Measurements from ENCODE around the gene FBF1.

FBF1 gene

DNA sequence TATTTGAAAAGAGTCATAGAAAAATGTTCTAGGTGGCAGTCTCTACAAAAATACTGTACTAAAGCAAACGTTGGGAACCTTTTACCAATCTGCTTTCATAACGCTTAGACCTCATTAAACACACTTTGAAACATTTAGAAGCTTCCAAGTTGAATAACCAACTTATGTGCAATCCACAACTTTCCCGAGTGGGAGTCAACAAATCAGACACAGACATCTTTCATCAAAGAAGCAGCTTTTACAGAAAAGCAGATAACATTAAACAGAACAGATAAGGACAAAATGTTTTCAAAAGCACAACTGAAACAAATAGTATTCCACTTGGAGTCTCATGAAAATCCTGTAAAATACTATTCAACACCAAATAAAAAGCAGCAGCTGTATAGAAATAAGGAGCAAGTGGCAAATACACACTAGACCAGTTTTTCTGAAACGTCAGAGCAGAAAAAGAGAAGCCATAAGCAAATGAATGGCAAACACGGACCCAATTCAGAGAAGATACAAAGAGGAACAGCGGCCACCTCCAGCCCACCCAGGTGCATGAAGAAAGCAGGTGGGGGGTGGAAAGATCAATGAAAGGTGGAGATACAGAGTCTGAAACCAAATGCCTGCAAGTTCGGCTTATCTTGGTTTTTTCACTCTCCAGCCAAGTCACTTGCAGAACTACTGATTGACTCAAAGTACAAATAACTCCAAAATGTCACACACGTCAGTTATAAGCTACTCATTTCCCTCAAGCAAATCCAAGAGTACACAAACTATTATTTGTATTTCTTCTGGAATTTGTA lies 18.4 kb upstream of the FBF1 start:
- in situ Hi-C loops (cut with MboI; ENCODE audit: low sequenced_read_pairs): no loop called here

DNA sequence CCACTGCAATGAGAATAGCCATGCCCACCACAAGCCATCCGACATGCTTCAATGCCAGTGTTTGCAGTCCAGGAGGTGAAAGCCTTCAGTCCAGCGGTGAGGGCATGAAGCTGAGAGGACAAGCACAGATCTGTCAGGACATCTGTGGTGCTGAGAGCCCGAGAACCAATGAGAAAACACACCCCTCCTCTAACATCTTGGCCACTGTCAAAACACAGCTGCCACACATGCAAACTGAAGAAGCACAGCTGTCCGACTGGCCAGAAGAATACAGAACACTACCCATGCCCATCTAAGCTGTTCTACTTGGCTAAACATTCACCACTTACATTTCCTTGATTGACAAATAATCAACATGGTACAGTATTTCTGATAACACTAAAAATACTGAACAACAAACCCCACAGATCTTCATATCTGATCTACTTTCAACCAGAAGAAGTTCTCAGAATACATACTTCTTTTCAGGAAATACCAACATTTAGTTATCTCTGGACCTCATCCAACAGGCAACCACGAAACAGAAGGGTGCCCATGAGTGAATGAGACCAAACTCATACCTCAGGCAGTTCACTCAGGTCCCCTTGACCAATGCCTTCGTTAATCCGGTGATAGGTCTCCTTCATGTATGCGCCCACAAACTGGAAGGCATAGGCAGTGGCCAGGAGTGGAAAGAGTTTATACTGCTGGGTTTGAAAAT lies 10.2 kb upstream of the FBF1 start:
- in situ Hi-C loops (cut with MboI; ENCODE audit: low sequenced_read_pairs): no loop called here

DNA sequence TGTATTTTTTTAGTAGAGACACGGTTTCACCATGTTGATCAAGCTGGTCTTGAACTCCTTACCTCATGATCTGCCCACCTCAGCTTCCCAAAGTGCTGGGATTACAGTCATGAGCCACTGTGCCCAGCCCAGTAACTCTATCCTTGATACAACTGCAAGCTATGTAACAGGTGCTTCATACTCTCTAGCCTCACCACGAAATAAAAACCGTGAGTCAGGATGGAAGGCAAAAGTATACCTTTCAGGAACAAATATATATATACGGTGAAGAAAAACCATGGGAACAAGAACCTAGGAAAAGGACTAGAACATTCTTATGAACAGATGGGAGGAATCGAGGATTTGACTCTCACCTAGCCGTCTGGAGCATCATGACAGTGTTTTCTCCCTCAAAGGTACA lies 9.6 kb upstream of the FBF1 start:
- in situ Hi-C loops (cut with MboI; ENCODE audit: low sequenced_read_pairs): no loop called here

DNA sequence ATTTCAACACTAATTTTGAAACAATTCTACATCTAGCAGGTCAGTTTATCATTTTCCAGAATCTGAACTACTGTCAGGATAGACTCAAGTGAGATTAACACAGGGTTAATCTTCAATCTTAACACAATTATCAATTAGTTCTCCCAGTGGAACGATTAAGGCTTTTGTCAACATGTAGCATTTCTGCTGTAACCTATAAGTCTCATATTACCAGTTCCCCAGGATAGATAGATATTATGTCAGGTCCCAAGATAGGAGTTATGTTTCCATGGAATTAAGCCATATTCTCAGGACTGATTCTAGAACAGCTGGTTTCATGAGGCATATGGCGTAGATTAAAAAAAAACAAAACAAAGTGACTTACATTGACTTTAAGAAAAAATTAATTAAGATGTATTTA lies 4.4 kb upstream of the FBF1 start:
- in situ Hi-C loops (cut with MboI; ENCODE audit: low sequenced_read_pairs): no loop called here

DNA sequence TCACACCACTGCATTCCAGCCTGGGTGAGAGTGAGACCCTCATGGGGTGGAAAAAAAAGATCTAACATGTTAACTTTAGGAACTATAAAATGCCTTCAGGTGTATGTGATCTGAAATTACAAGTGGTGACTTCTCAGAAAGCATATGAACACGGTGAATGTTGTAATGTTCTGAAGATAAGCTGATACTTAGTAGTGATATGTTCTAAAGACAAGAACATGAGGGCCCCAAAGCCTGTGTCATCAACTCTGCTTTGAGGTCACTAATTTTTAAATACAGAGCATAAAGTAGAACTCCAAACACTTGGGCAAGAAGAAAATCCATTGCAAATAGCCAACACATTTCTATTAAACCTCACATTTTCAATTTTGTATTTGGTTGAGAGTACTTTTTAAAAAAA lies 2.6 kb upstream of the FBF1 start:
- in situ Hi-C loops (cut with MboI; ENCODE audit: low sequenced_read_pairs): no loop called here

DNA sequence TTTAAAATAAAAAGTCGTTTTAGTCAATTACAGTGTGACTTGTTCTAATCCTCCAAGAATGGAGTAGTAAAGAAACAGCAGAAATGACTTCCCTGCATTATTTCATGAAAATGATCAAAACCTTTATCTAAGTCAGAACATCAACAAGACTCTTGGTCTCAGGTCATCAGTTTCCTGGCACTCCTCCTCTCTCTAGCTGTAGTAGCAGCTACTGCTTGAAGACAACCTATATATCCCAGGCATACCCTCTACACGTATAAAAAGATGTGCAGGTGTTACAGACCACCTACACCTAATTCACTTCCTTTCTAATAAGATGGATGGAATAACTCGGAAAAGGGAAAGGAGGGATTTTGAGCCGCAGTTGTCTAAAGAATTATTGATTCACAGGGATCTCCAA lies 1.6 kb upstream of the FBF1 start:
- in situ Hi-C loops (cut with MboI; ENCODE audit: low sequenced_read_pairs): no loop called here

DNA sequence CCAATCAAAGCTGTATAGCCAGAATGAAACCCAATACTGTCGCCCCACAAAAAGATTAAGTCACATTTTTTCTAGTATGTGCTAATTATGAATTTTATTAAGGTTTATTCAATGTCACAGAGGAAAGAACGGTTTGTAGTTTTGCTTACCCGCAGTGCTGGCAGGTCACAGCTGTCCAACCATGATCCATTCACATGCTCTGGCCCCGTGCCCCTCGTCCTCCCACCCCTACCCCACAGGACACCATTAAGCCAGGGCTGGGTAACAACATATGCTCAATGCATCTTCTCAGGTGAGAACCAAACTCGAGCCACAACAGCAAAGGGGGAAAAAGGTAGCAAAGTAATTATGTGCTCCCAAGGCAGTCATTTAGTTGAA lies 589 bp upstream of the FBF1 start:
- in situ Hi-C loops (cut with MboI; ENCODE audit: low sequenced_read_pairs): no loop called here

DNA sequence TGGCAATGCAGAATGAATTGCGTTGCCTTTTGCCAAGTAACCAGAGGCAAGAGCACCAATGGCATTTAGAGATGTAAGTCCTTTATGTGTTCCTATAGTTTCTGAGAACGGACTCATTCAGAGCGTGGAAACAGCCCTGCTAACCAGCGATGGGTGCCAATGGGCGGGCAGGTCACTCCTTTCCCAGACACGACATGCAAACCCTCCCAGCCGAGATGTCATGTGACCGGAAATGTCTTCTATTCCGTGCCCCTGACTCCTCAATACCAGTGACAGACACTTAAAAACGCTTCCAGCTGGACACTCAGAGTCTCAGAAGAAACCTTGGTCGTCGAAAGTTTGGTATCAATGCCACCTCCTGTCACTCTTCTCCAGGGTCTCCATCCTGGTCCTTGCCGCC lies 3.2 kb downstream of the FBF1 start:
- in situ Hi-C loops (cut with MboI; ENCODE audit: low sequenced_read_pairs): no loop called here

DNA sequence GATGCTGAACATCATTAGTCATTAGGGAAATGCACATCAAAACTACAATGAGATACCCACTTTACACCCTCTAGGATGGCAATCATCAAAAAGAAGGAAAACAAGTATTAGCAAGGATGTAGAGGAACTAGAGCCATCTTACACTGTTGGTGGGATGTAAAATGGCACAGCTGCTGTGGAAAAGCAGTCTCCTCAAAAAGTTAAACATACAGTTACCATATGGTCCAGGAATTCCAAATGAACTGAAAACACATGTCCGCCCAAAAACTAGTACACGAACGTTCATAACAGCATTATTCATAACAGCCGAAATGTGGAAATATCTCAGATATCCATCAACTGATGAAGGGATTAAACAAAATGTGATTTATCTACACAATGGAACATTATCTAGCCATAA lies 7.0 kb downstream of the FBF1 start:
- in situ Hi-C loops (cut with MboI; ENCODE audit: low sequenced_read_pairs): no loop called here

DNA sequence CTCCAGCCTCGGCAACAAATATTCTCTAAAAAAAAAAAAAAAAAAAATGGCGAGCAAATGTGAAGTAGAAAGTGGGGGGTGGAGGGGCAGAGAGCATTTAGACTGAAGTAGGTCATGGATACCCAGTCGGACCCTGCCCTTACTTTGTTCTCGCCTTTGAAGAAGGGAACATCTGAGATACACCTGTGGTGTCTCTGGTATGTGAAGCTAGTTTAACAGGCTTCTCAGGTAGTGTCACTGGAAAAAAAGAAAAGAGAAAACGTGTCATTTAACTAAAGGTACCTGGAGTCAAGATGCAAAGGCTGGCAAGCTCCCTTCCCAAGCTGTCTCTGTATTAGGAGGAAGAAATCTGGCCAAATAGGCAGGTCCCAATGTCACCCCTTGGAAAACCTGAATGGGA lies 8.0 kb downstream of the FBF1 start:
- in situ Hi-C loops (cut with MboI; ENCODE audit: low sequenced_read_pairs): no loop called here

DNA sequence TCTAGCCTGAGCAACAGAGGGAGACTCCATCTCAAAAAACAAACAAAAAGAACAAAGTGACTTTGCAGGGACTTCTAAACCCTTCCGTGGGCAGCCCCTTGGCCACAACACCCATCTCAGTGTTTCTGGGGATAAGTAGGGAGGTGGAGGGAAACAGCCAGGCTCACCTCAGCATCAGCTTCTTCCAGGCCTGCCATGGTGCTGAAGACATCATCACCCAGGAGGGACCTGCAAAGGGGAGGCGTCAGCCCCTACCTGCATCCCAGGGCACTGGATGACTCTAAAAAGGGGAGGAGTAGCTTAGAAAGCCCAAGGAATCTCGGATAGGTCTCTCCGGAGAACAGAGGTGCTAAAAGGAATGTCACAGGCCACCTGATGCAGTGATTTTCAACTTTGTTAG lies 9.8 kb downstream of the FBF1 start:
- in situ Hi-C loops (cut with MboI; ENCODE audit: low sequenced_read_pairs): no loop called here

DNA sequence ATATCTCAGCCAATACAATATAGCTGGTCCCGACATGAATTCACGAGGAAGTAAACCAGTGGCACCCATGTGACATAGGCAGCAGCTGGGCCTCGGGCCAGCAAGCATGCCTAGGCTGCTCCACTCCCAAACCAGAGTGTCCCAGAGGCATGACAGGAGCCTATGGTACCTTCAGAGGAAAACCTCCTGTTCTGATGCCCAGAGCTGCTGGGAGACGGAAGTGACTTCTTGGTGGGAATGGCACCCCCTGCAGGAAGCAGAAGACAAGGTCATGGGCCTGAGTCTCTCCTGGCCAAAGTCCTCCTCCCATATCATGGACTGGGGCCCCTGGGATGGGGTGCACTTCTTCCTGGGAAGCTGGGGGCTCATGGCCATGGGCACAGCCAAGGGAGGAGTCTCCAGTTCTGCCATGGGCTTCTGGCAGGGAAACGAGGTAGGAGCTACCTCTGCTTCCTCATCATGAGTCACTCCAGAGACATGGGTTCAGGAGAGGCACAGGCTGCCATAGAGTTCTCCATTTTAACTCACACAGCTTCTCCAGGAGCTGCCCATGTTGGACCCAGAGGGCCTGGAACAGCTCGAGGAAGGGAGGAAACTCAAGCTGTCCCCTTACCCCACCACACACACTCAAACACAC lies 13.4 kb downstream of the FBF1 start:
- in situ Hi-C loops (cut with MboI; ENCODE audit: low sequenced_read_pairs): no loop called here

DNA sequence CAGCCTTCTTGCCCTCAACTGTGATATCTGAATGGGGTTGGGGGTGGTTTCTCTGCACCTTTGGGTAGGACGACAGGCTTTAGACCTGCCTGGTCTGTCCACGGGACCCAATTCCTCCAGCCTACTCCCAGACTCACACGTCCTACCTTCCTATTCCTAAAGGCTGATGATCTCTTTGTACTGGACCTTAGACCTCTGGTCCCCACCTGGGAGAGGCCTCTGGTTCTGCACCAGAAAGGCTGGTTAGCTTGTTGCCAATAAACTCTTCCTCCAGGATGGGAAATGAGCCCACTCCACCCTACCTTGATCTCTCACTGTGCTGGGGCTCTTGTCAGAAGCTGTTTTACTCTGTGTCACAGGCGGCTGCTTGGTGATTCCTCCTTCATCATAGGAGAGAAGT lies 14.4 kb downstream of the FBF1 start:
- in situ Hi-C loops (cut with MboI; ENCODE audit: low sequenced_read_pairs): no loop called here

DNA sequence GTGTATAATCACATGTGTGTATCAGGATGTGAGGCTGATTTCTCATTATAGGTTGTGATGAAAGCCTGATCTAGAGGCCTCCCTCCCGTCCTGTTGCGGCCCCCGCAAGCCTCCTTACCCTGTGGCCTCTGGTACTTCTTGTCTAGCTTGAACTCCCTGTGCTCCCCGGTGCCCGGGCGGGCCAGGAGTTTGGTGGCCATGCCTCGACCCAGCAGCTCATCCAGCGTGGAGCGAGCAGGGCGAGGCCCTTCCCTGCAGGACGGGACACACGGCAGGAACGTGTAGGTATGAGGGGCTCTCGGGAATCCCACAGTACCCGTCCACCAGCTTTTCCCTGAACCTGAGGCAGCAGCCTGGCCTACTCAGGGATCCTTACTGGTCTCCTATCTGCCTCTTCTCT lies 14.9 kb downstream of the FBF1 start:
- in situ Hi-C loops (cut with MboI; ENCODE audit: low sequenced_read_pairs): no loop called here

DNA sequence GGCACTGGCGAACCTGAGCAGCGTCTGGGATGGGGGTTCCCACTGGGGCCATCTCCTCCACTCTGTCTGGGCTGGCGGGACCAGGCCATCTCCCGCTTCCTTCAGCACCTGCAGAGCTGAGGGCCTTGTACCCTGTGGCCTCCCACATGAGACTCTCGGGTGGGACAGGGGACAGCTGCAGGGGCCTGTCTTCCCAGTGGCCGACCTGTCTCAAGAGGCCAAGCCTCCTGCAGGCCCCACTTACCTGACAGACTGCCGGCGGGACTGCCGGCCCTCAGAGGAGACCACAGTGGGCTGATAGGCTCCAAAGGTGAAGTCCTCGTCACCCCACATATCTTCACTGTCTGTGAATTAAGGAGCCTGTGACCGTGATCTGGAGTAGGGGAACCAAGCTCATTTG lies 15.7 kb downstream of the FBF1 start:
- in situ Hi-C loops (cut with MboI; ENCODE audit: low sequenced_read_pairs): no loop called here

DNA sequence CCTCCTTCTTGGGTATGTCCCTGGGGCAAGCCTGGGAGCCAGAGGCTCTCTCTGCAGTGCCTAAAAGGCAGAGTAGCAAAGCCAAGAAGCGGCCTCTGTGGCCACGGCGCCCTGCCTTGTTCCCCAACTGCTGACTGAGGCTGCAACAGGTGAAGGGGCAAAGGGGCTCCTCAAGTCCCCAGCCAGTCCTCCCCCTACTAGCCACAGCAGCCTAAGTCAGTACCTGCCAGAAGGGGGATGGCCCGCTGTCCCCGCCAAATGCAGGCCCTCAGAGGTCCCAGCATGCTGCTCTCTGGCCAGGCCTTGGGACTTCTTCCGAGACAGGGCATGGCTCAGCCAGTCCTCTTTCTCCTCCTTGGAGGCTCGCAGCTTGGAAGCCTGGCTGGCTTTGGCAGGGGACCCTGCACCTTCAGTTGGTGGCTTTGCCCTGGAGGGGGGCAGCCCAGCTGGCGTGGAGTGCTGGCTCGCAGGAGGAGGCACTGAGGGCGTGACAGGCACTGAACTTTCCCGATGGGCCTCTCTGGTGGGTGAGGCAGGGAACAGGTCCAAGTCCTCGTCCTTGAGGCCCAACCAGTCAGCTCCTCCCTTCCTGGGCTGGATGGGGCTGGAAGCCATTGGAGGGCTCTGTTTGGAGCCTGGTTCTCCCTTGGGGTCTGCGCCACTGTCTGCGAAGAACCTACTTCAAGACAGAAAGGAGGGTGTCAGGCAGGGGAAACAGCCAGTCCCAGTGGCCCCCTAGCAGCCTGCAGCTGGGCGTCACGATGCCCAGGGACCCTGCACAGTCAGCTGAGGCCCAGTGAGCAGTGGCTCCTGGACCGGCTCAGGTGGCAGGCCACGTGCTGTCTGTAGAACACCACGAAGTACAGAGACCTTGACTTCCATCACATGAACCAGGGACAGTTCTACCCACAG lies 17.6 kb downstream of the FBF1 start:
- in situ Hi-C loops (cut with MboI; ENCODE audit: low sequenced_read_pairs): no loop called here

DNA sequence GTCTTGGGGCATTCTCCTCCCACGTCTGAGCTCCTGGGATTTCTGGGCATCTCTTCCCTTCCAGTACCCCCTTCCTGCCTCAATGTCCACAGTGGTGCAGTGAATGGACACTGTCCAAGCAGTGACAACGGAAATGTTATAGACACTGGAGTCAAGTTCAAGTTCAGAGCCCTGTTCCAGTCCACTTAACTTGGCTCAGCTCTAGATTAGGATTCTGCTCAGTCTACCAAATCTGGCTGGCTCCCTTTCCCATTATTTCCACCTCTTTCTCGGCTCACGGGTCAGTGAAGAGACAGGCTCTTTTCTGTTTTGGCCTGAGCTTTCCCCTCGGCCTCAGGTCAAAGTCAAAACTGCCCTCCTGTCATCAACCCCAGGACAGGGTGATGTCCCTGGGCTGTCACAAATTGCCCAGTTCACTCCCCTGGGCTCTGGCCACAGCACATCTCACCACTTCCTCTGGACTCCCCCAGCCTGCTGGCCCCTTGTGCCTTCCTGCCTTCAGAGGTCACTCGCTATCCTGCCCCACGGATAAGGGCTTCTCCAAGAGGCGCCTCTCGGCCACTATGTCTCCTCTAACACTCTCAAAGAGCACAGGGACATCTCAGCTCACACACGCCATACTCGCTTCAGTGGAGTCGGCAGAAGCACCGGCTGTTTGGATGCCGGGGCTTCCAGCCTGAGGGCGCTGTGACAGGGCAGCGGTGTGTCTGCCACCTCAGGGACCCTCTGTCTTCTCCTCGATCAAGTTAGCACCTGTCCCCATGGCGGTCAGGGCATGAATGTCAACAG lies 18.5 kb downstream of the FBF1 start:
- in situ Hi-C loops (cut with MboI; ENCODE audit: low sequenced_read_pairs): no loop called here

DNA sequence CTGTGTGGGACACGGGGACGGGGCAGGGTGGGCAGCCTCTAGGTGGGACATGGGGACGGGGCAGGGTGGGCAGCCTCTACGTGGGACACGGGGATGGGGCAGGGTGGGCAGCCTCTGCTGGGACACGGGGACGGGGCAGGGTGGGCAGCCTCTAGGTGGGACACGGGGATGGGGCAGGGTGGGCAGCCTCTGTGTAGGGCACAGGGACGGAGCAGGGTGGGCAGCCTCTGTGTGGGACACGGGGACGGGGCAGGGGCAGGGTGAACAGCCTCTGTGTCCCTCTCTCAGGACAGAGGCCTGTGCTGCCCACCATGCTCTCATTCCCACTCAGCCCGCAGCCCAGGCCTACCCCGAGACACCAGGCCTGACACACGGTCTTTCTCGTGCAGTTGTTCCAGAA lies 19.2 kb downstream of the FBF1 start:
- in situ Hi-C loops (cut with MboI; ENCODE audit: low sequenced_read_pairs): no loop called here

DNA sequence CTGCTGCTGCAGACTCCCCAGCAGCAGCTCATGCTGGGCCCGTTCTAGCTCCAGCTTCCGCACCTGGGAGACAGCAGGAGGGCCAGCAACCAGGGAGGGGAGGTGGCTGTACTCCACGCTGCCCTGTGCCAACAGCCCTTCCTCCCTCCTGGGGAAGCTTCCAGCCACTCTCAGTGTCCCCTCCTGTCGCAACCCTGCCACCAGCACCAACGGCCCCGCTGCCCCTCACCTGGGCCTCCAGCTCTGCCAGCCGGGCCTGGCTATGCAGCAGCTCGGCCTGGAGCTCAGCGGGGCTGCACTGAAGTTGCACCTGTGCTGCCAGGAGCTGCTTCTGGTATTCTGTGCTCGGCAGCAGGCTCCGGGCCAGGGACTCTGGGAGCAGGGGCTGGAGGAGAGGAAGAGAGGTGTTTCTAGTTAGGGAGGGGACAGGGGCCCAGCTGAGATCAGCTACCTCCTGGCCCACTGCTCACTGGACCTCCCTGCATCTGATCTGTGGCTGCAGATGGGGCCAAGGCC lies 20.7 kb downstream of the FBF1 start:
- in situ Hi-C loops (cut with MboI; ENCODE audit: low sequenced_read_pairs): no loop called here

DNA sequence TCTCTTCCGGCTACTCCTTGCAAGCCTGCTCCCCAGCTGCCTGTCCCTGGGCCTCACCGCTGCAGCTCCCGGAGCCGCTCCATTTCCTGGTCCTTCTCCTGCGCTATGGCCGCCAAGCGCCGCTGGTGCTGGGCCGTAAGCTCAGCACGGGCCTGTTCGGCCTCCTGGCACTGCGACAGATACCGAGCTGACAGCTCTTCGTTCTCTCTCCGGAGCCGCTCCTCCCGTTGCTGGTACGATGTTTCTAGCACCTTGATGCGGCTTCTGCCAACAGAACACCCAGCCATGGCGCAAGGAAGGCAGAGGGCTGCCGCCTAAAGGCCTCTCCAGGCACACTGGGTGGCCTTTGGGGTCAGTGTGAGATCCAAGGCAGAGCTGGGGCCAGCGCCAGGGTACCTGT lies 21.2 kb downstream of the FBF1 start:
- in situ Hi-C loops (cut with MboI; ENCODE audit: low sequenced_read_pairs): no loop called here
